ENCODE data around the gene ABCA7.

DNA sequence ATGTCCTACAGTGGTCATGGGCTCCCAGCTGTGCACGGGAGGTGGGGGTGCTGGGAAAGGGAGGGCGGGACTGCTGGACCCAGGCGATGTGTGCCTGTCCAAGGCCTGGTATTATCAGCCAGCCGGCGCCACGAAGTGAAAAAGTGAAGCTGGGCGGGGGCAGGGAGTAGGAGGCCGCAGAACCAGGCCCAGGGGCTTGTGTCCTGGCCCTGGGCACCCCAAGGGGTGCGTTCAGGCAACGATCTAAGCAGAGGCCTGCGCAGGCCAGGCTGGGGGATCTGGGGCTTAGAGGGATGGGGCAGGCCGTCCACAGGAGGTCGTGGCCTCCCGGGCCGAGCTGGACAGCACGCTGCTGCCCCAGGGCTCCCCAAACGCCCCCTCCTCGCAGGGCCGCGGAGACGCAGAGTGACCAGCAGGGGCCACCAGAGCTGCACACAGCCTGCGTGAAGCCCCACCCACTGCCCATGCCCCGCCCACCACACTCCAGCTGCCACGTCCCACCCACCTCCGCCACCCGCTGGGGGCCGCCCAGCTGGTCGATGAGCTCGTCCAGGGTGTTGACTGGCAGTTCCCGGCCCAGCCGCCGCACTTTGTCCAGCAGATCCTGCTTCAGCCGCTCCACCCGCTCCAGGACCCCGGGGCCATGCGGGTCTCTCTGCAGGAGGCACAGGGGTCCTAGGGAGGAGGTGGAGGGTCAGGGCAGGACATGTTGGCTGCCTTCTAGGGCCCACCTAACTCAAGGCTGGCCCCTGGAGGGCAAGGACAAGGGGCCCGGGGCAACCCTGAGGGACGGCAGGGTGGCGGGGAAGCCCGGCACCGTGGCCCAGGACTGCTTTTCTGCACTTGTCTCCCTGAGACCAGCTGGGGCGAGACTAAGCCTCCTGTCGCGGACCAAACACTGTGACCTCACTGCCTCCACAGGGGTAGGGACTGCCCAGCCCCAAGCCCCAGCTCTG lies 73.4 kb downstream of the ABCA7 start:
- TF ChIP-seq CTCF (conservative IDR thresholded peaks at IDR 0.05) (peak; percentile 88), ZFX (IDR thresholded peaks at IDR 0.05) (no peak)
